ENCODE results near the gene BCL10. TPM values are rescaled to one million over a fixed set of nuclear protein-coding genes. Genes with fewer than 3 reads are reported as not detected.
A peak's percentile ranks its signal among the peaks of the same experiment; 100 is the strongest.

BCL10 gene
- total and polyA plus RNA-seq, 2 of the 4 experiments (the other 2 are of a cell fraction): 15.3 to 30.5 TPM

DNA sequence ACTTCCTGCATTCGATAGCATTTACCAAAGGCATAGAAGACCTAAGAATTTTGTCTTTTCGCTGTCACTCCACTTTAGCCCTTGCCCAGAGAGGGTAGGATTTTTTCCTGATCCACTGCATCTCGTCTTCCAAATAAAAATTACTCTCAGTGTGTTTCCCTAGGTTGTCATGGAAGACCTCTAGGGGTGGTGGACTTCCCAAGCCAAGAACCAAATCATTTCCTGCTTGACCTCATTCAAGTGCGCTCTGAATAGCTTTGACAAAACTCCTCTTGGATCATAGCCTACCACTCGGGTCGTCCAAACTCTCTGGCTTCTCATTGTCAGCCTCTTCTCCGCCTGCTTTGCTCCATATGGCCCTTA lies 16.5 kb downstream of the BCL10 start:
- H3K4me3 ChIP-seq (ENCODE audit: insufficient read depth, low read depth, low read length): peak overlapping the region; percentile 83
- H3K79me1 ChIP-seq (ENCODE audit: low read depth in 1 of 2, low read length in 2 of 2): peaks cover 9 to 19% of the 10 kb centered on the region in 2 experiments
- in situ Hi-C loops (cut with MboI; ENCODE audit: low sequenced_read_pairs): loop anchor here (5.0 kb wide), 1 partner anchor 313 kb away; no protein-coding TSS in a partner anchor
- peak overlapping the region; percentile 79 for H2BK120ac ChIP-seq (ENCODE audit: low read depth, low read length)
- H3K9ac ChIP-seq (ENCODE audit: low read depth, low read length): peak overlapping the region; percentile 60
- H3K23ac ChIP-seq (ENCODE audit: low read depth, low read length): peak overlapping the region; percentile 92; the same call in 1 of the 2 replicates
- H2AK9ac ChIP-seq (replicated peaks; ENCODE audit: low read depth, low read length, poor library complexity): no peak overlapping the region
- dilution Hi-C loops (cut with HindIII; ENCODE audit: low sequenced_read_pairs, unreplicated experiment): no loop called here
- H3K9me3 ChIP-seq (ENCODE audit: control insufficient read depth, insufficient read depth, low read length): no peaks in the 10 kb centered on the region
- BruUV-seq (replicated peaks): no TSS peak
- 0 out of 2 replicates have a peak overlapping the region, but pooled peaks have one; percentile 35 for H2BK20ac ChIP-seq (ENCODE audit: low read depth, low read length)
- 0 out of 2 replicates have a peak, but pooled peaks cover 2% of the 10 kb centered on the region for H3K9me1 ChIP-seq (ENCODE audit: insufficient read depth, low read length)
- peak overlapping the region; percentile 29 for H3K56ac ChIP-seq (ENCODE audit: extremely low read depth, insufficient read depth, low read length)
- H3K18ac ChIP-seq (ENCODE audit: low read depth, low read length): peak overlapping the region; percentile 45
- H2AK5ac ChIP-seq (ENCODE audit: low read depth, low read length): peak overlapping the region; percentile 7; the same call in 1 of the 2 replicates
- CTCF ChIA-PET: interaction anchor here (0.6 to 3.1 kb wide), 12 partner anchors 9 to 433 kb away, joined by 3 to 38 read pairs (median 4); partner anchors contain the start of gene BCL10
- peak overlapping the region; percentile 4; the same call in 1 of the 3 replicates for H2BK15ac ChIP-seq (ENCODE audit: low read depth, low read length)
- H4K20me1 ChIP-seq (ENCODE audit: insufficient read depth, low read length): peaks cover 13% of the 10 kb centered on the region; the same call in 1 of the 2 replicates
- peak; percentile 30 for ATAC-seq (ENCODE audit: low read depth)
- H3K27ac ChIP-seq (ENCODE audit: insufficient read depth, low read length): peak overlapping the region; percentile 38; the same call in 1 of the 2 replicates
- WGBS, 2 experiments (ENCODE audit: extremely low coverage in 2 of 2, insufficient read length in 1 of 2): 24% methylated on average over 4 of the region's 7 CpGs; no CpG with 5 or more reads in 1 of the 2 experiments
- H3K4me1 ChIP-seq (ENCODE audit: control insufficient read depth, insufficient read depth, low read length): peaks cover 3% of the 10 kb centered on the region; the same call in 1 of the 2 replicates
- H2BK5ac ChIP-seq (ENCODE audit: low read depth, low read length, poor library complexity, severe bottlenecking): peak overlapping the region; percentile 71
- H2AFZ ChIP-seq (replicated peaks; ENCODE audit: low read length, poor library complexity): peak overlapping the region; percentile 97
- peak; percentile 65; the same call in 1 of the 2 replicates for TF ChIP-seq POLR2A (IDR thresholded peaks at IDR 0.05; ENCODE audit: low read depth, low read length)
- TF ChIP-seq SMC3 (IDR thresholded peaks at IDR 0.05; ENCODE audit: low read depth, low read length): no peak
- H3K36me3 ChIP-seq (ENCODE audit: control insufficient read depth, insufficient read depth, low read length): peaks cover 9% of the 10 kb centered on the region
- H3K4ac ChIP-seq (ENCODE audit: low read depth, low read length): peak overlapping the region; percentile 51
- H4K8ac ChIP-seq (ENCODE audit: low read depth in 2 of 2, low read length in 2 of 2): peak overlapping the region; percentile 80 to 93
- POLR2A ChIA-PET (ENCODE audit: unreplicated experiment): no interaction called here
- H3K4me2 ChIP-seq (ENCODE audit: low read depth, low read length): peak overlapping the region; percentile 81
- H4K5ac ChIP-seq (ENCODE audit: low read depth, low read length): peak overlapping the region; percentile 57
- peak; percentile 62 for DNase-seq
- H3K27me3 ChIP-seq (ENCODE audit: control insufficient read depth, insufficient read depth, low read length): no peaks in the 10 kb centered on the region
- H3K14ac ChIP-seq (replicated peaks; ENCODE audit: low read depth, low read length): peak overlapping the region; percentile 51
- intact Hi-C loops (cut with micrococcal nuclease): loop anchor here (1.0 to 2.0 kb wide), 2 partner anchors 59 to 315 kb away; partner anchors contain the start of gene SYDE2
- peak overlapping the region; percentile 4 for H4K91ac ChIP-seq (ENCODE audit: insufficient read depth, low read depth, low read length)

All from IMR-90 (cell line).